HCT116 (cell line): ENCODE measurements around the gene MYO16. TPM values are rescaled to one million over a fixed set of nuclear protein-coding genes. Genes with fewer than 3 reads are reported as not detected.

Experiments
- ATAC-seq: fragments of 200-7000 bp; cut with Tn5 transposase; 2 replicates; pipeline ENCODE4 v1.9.1; 2020; ENCODE audit warnings: mild to moderate bottlenecking, moderate library complexity
- BruUV-seq: library from RNA; stranded (reverse); fragments of 400-500 nt; replicated peaks from 2 replicates; lab custom pipeline; 2021; lab: Mats Ljungman, UMichigan
- CTCF ChIA-PET: fragments of 300-600 bp; sonication (Branson Sonifier 250); formaldehyde crosslinking; loops from one replicate; lab custom pipeline; 2021; ENCODE audit warnings: antibody characterized with exemption; lab: Charles Lee
- POLR2A ChIA-PET: fragments of 300-600, 350-600 bp; sonication (Branson Sonifier 250); formaldehyde crosslinking; loops from one replicate; lab custom pipeline; 2021; ENCODE audit warnings: antibody characterized with exemption; lab: Charles Lee
- RAD21 ChIA-PET, 2 experiments: fragments of 300-600 bp; sonication (Branson Sonifier 250); formaldehyde crosslinking; loops; one replicate each; lab custom pipeline; 2023; ENCODE audit warnings: low total read pairs in 2 of 2; ENCODE audit not compliant: uncharacterized antibody in 2 of 2, unreplicated experiment in 2 of 2, low non-redundant PET in 1 of 2; lab: Charles Lee
- DNase-seq: peaks from one replicate; pipeline ENCODE4 v3.0.0-alpha.2; 2010; ENCODE audit warnings: low read depth, low spot score
- H2AFZ ChIP-seq: fragments of 200-600 bp; shearing (Covaris generic), sonication (generic); 2 replicates; pipeline ENCODE4 v1.6.1; 2017; ENCODE audit warnings: low read depth, mixed run types, mixed read lengths, antibody characterized with exemption, low read length; ENCODE audit not compliant: poor library complexity, severe bottlenecking
- H3K27ac ChIP-seq: 2 replicates; pipeline ENCODE4 v1.5.1; 2012; ENCODE audit warnings: low read depth, low read length
- H3K27me3 ChIP-seq: fragments of 200-600 bp; sonication (generic); 2 replicates; pipeline ENCODE4 v1.6.1; 2016; ENCODE audit warnings: mixed run types, low read length, mixed read lengths; ENCODE audit not compliant: insufficient read depth
- H3K36me3 ChIP-seq, 2 experiments: fragments of 200-500 bp in 1 of 2; fragments of 200-600 bp in 1 of 2; sonication (Bioruptor generic) in 1 of 2; sonication (generic) in 1 of 2; 2 replicates each; pipeline versions ENCODE4 v1.5.1 to v1.6.1; 2014 to 2016; ENCODE audit warnings: low read length in 2 of 2, inconsistent platforms in 1 of 2, mixed read lengths in 1 of 2, mixed run types in 1 of 2; ENCODE audit not compliant: insufficient read depth in 2 of 2, control insufficient read depth in 1 of 2
- H3K4me1 ChIP-seq, 2 experiments: fragments of 200-600 bp in 1 of 2; sonication (generic) in 1 of 2; 2 replicates each; pipeline versions ENCODE4 v1.5.1 to v1.6.1; 2012 to 2017; ENCODE audit warnings: low read length in 2 of 2, inconsistent platforms in 1 of 2, mild to moderate bottlenecking in 1 of 2, mixed read lengths in 1 of 2, mixed run types in 1 of 2, moderate library complexity in 1 of 2; ENCODE audit not compliant: insufficient read depth in 2 of 2, control insufficient read depth in 1 of 2
- H3K4me2 ChIP-seq: fragments of 200-600 bp; sonication (generic); 2 replicates; pipeline ENCODE4 v1.6.1; 2017; ENCODE audit warnings: mixed run types, low read length, mixed read lengths
- H3K4me3 ChIP-seq, 2 experiments: fragments of 200-600 bp in 1 of 2; sonication (generic) in 1 of 2; replicated peaks in 1 of 2; 2 replicates each; pipeline ENCODE4 v1.5.1; 2011 to 2016; ENCODE audit warnings: low read length in 2 of 2, control low read depth in 1 of 2, low read depth in 1 of 2, mild to moderate bottlenecking in 1 of 2, mixed read lengths in 1 of 2, mixed run types in 1 of 2
- H3K79me2 ChIP-seq: fragments of 200-600 bp; sonication (generic); 2 replicates; pipeline ENCODE4 v1.6.1; 2017; ENCODE audit warnings: mild to moderate bottlenecking, mixed run types, low read length, moderate library complexity, mixed read lengths; ENCODE audit not compliant: insufficient read depth
- H3K9ac ChIP-seq: fragments of 200-600 bp; sonication (generic); 2 replicates; pipeline ENCODE4 v1.6.1; 2016; ENCODE audit warnings: low read length, mixed read lengths
- H3K9me2 ChIP-seq: fragments of 200-600 bp; sonication (generic), shearing (Covaris generic); 2 replicates; pipeline ENCODE4 v1.6.1; 2017; ENCODE audit warnings: mixed run types, mild to moderate bottlenecking, moderate library complexity; ENCODE audit not compliant: insufficient read depth
- H3K9me3 ChIP-seq, 2 experiments: fragments of 200-500 bp in 1 of 2; fragments of 200-600 bp in 1 of 2; sonication (Bioruptor generic) in 1 of 2; sonication (generic) in 1 of 2; 2 replicates each; pipeline ENCODE4 v1.6.1; 2014 to 2017; ENCODE audit warnings: low read length in 2 of 2, mixed read lengths in 2 of 2, inconsistent platforms in 1 of 2, low read depth in 1 of 2, mild to moderate bottlenecking in 1 of 2, mixed run types in 1 of 2, moderate library complexity in 1 of 2; ENCODE audit not compliant: control insufficient read depth in 1 of 2, insufficient read depth in 1 of 2
- H4K20me1 ChIP-seq: fragments of 200-600 bp; sonication (generic), shearing (Covaris generic); 2 replicates; pipeline ENCODE4 v1.6.1; 2017; ENCODE audit warnings: mixed run types, mild to moderate bottlenecking, moderate library complexity; ENCODE audit not compliant: insufficient read depth
- POLR2A ChIP-seq: IDR thresholded peaks from 2 replicates; pipeline ENCODE4 v1.7.0; 2011; ENCODE audit warnings: borderline replicate concordance; ENCODE audit not compliant: insufficient read depth, insufficient read length; ENCODE audit errors: extremely low read depth
- YY1 ChIP-seq: IDR thresholded peaks from 2 replicates; pipeline ENCODE4 v1.6.1; 2011; ENCODE audit warnings: low read length, low read depth, moderate library complexity, mild to moderate bottlenecking; ENCODE audit not compliant: insufficient replicate concordance; ENCODE audit errors: extremely low read depth
- ZFX ChIP-seq: fragments of 450-650 bp; IDR thresholded peaks from 2 replicates; pipeline ENCODE4 v1.6.1; 2017
- intact Hi-C: fragments of 100-400 bp; cut with micrococcal nuclease; formaldehyde crosslinking; loops from 2 replicates; pipeline ENCODE4 v1.10.0; 2022
- total RNA-seq: library from RNA; stranded (reverse); gene quantifications from one replicate; pipeline ENCODE4 v1.2.1, GENCODE V29; 2021; ENCODE audit not compliant: unreplicated experiment
- TF ChIP-seq, protein P1 (sequence below): IDR thresholded peaks from 2 replicates; pipeline ENCODE4 v1.6.1; 2011; ENCODE audit warnings: mild to moderate bottlenecking, low read length, moderate library complexity; ENCODE audit not compliant: insufficient replicate concordance; ENCODE audit errors: extremely low read depth

MYO16 gene
- total RNA-seq, 1 experiment from 2014 or later = 0.07 TPM

DNA sequence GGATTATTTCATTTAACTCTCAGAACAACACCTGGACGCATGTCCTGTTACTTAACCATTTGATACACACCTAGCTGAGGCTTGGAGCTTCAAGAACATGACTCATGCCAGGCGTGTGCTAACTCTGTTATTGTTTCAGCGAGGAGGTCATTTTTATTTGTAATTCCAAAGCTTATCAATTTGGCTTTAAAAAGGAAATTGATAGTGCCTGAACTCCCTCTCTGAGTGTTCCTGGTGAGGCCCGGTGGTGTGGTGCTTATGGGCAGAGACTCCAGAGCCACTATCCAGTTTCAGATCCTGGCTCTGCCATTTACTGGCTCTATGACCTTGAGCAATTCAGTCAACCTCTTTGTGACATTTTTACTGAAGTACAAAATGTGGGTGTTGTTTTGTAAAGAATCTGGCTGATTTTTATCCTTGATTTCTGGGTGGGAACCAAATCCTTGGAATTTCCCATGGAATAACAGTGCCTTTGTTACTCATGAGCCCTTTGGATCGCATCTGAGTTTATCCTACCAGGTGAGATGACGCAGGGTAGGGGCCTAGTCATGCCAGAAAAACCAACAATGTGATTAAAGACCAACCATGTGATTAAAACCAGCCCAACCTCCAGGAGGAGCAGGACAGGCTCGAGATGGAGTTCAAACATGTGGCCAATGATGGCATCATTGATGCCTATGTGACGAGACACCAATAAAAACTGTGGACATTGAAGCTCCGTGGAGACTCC is 198.8 kb downstream of the MYO16 start:
- TF ChIP-seq, protein P1, sequence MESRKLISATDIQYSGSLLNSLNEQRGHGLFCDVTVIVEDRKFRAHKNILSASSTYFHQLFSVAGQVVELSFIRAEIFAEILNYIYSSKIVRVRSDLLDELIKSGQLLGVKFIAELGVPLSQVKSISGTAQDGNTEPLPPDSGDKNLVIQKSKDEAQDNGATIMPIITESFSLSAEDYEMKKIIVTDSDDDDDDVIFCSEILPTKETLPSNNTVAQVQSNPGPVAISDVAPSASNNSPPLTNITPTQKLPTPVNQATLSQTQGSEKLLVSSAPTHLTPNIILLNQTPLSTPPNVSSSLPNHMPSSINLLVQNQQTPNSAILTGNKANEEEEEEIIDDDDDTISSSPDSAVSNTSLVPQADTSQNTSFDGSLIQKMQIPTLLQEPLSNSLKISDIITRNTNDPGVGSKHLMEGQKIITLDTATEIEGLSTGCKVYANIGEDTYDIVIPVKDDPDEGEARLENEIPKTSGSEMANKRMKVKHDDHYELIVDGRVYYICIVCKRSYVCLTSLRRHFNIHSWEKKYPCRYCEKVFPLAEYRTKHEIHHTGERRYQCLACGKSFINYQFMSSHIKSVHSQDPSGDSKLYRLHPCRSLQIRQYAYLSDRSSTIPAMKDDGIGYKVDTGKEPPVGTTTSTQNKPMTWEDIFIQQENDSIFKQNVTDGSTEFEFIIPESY = no peak
- TF ChIP-seq, all 23 proteins: peak for 0
- intact Hi-C loops = no loop called here
- peaks cover 0 to 18% of the 10 kb centered on the region in 2 experiments; a peak in 2 of 4 replicates for H3K4me1 ChIP-seq
- no peak for ATAC-seq
- no peak overlapping the region for H3K4me2 ChIP-seq
- no peaks in the 10 kb centered on the region for H3K9me2 ChIP-seq
- no peaks in the 10 kb centered on the region; the same call in 1 of the 2 replicates for H4K20me1 ChIP-seq
- H3K9ac ChIP-seq = no peak overlapping the region
- no peak overlapping the region for H3K27ac ChIP-seq
- no peaks in the 10 kb centered on the region for H3K36me3 ChIP-seq
- no peak overlapping the region for H2AFZ ChIP-seq
- ChIA-PET POLR2A (no interaction called here), CTCF (no interaction called here), RAD21 (no interaction called here)
- BruUV-seq = no TSS peak
- peaks cover 10 to 11% of the 10 kb centered on the region in 2 experiments; a peak in 2 of 4 replicates for H3K9me3 ChIP-seq
- no peak overlapping the region for H3K4me3 ChIP-seq
- no peaks in the 10 kb centered on the region for H3K79me2 ChIP-seq
- no peaks in the 10 kb centered on the region for H3K27me3 ChIP-seq
- no peak for DNase-seq

DNA sequence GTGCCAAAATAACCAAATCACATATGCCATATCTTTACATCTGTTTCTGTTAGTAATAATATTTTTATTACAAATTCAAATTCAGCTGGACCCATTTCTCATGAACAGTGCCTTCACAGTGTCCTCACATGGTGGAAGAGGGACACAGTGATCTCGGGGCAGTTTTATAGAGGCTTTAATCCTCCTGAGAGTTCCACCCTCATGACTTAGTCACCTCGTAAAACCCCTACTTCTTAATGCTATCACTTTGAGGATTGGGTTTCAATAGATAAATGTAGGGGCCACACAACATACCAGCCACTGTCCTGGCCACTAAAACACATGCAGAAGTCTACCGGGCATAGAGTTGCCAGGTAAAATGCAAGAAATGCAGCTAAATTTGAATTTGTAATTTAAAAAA is 201.5 kb downstream of the MYO16 start:
- DNase-seq = no peak
- no TSS peak for BruUV-seq
- H3K9me2 ChIP-seq = no peaks in the 10 kb centered on the region
- intact Hi-C loops = no loop called here
- no peak overlapping the region for H3K4me3 ChIP-seq
- peaks cover 10 to 11% of the 10 kb centered on the region in 2 experiments; a peak in 2 of 4 replicates for H3K9me3 ChIP-seq
- POLR2A ChIA-PET = no interaction called here
- peak; percentile 47; the same call in 1 of the 2 replicates for ATAC-seq
- no peaks in the 10 kb centered on the region for H3K79me2 ChIP-seq
- TF ChIP-seq ZFX (no peak), POLR2A (no peak), YY1 (no peak)
- peak overlapping the region; percentile 54 for H2AFZ ChIP-seq
- no peak overlapping the region for H3K27ac ChIP-seq
- H3K9ac ChIP-seq = no peak overlapping the region
- H3K4me2 ChIP-seq = peak overlapping the region; percentile 21; the same call in 1 of the 2 replicates
- H3K36me3 ChIP-seq = no peaks in the 10 kb centered on the region
- RAD21 ChIA-PET = no interaction called here
- H3K27me3 ChIP-seq = no peaks in the 10 kb centered on the region
- CTCF ChIA-PET = no interaction called here
- peaks cover 0 to 34% of the 10 kb centered on the region in 2 experiments; a peak in 3 of 4 replicates for H3K4me1 ChIP-seq
- no peaks in the 10 kb centered on the region; the same call in 1 of the 2 replicates for H4K20me1 ChIP-seq
